Mucosa of rectum (tissue), 2 donors: ENCODE data around the gene SFTPD.
"Not testable (repeated sequence)": the region's sequence is repeated elsewhere in the genome, so short reads cannot be mapped to it uniquely, and the experiment has no call there.

ENCODE experiments used
- H3K27ac ChIP-seq, 2 donors: one replicate each; pipeline ENCODE4 v1.7.0; 2013; ENCODE audit warnings: inconsistent platforms in 2 of 2, low read depth in 2 of 2, low read length in 2 of 2
- H3K27me3 ChIP-seq, 2 donors: one replicate each; pipeline ENCODE4 v1.7.0; 2013; ENCODE audit warnings: low read length in 2 of 2; ENCODE audit not compliant: control insufficient read depth in 2 of 2, insufficient read depth in 2 of 2
- H3K36me3 ChIP-seq, 2 donors: one replicate each; pipeline ENCODE4 v1.7.0; 2013; ENCODE audit warnings: low read length in 2 of 2; ENCODE audit not compliant: control insufficient read depth in 2 of 2, insufficient read depth in 2 of 2
- H3K4me1 ChIP-seq, 2 donors: one replicate each; pipeline ENCODE4 v1.7.0; 2013; ENCODE audit warnings: low read length in 2 of 2, mild to moderate bottlenecking in 1 of 2; ENCODE audit not compliant: control insufficient read depth in 2 of 2, insufficient read depth in 2 of 2
- H3K4me3 ChIP-seq, 2 donors: one replicate each; pipeline ENCODE4 v1.7.0; 2013; ENCODE audit warnings: low read length in 2 of 2
- H3K9ac ChIP-seq, 2 donors: one replicate each; pipeline ENCODE4 v1.7.0; 2013; ENCODE audit warnings: low read length in 2 of 2, low read depth in 1 of 2, mild to moderate bottlenecking in 1 of 2
- H3K9me3 ChIP-seq, 2 donors: one replicate each; pipeline ENCODE4 v1.7.0; 2013; ENCODE audit warnings: low read length in 2 of 2; ENCODE audit not compliant: control insufficient read depth in 2 of 2
- donor health status: healthy.
- donor health status: Normal muscosa, but diverticular disease.

The SFTPD gene

GRCh38 chr10:79926037-79926436 lies 22.9 kb downstream of the SFTPD start:
- H3K4me1 ChIP-seq: no peaks in the 10 kb centered on the region
- no peak overlapping the region for H3K9ac ChIP-seq
- H3K36me3 ChIP-seq: no peaks in the 10 kb centered on the region
- H3K4me3 ChIP-seq: no peak overlapping the region
- no peaks in the 10 kb centered on the region for H3K9me3 ChIP-seq
- H3K27me3 ChIP-seq: peaks cover 3 to 15% of the 10 kb centered on the region in 2 donors
- no peak overlapping the region for H3K27ac ChIP-seq

- H3K4me1 ChIP-seq: no peaks in the 10 kb centered on the region
- no peaks in the 10 kb centered on the region for H3K9me3 ChIP-seq
- H3K9ac ChIP-seq: no peak overlapping the region
- H3K36me3 ChIP-seq: no peaks in the 10 kb centered on the region
- no peak overlapping the region for H3K27ac ChIP-seq
- peaks cover 1 to 12% of the 10 kb centered on the region in 2 donors for H3K27me3 ChIP-seq
- no peak overlapping the region for H3K4me3 ChIP-seq
Observed at GRCh38 chr10:79925614-79926013, 23.3 kb downstream of the SFTPD start.

- no peaks in the 10 kb centered on the region for H3K36me3 ChIP-seq
- no peaks in the 10 kb centered on the region for H3K27me3 ChIP-seq
- H3K4me3 ChIP-seq: no peak overlapping the region
- no peaks in the 10 kb centered on the region for H3K9me3 ChIP-seq
- H3K4me1 ChIP-seq: no peaks in the 10 kb centered on the region
- H3K9ac ChIP-seq: no peak overlapping the region
- no peak overlapping the region for H3K27ac ChIP-seq
Observed at GRCh38 chr10:79923669-79924068, 25.2 kb downstream of the SFTPD start.

- H3K9me3 ChIP-seq: no peaks in the 10 kb centered on the region
- no peaks in the 10 kb centered on the region for H3K36me3 ChIP-seq
- no peak overlapping the region for H3K4me3 ChIP-seq
- no peaks in the 10 kb centered on the region for H3K4me1 ChIP-seq
- no peak overlapping the region for H3K27ac ChIP-seq
- H3K9ac ChIP-seq: no peak overlapping the region
- H3K27me3 ChIP-seq: no peaks in the 10 kb centered on the region
Observed at GRCh38 chr10:79923145-79923544, 25.8 kb downstream of the SFTPD start.

GRCh38 chr10:79922011-79922412 lies 26.9 kb downstream of the SFTPD start:
- not testable (repeated sequence) for H3K4me1 ChIP-seq, H3K27ac ChIP-seq, H3K4me3 ChIP-seq, H3K9ac ChIP-seq, H3K36me3 ChIP-seq, H3K27me3 ChIP-seq, H3K9me3 ChIP-seq

GRCh38 chr10:79915838-79916237 lies 33.1 kb downstream of the SFTPD start:
- not testable (repeated sequence) for H3K9me3 ChIP-seq, H3K36me3 ChIP-seq, H3K27ac ChIP-seq, H3K27me3 ChIP-seq, H3K9ac ChIP-seq, H3K4me1 ChIP-seq, H3K4me3 ChIP-seq

- H3K4me3 ChIP-seq, H3K9me3 ChIP-seq, H3K36me3 ChIP-seq, H3K4me1 ChIP-seq, H3K27ac ChIP-seq, H3K9ac ChIP-seq, H3K27me3 ChIP-seq: not testable (repeated sequence)
Observed at GRCh38 chr10:79914512-79914911, 34.4 kb downstream of the SFTPD start.

GRCh38 chr10:79910836-79911235 lies 38.1 kb downstream of the SFTPD start:
- H3K9me3 ChIP-seq: no peaks in the 10 kb centered on the region
- H3K27ac ChIP-seq: no peak overlapping the region
- H3K36me3 ChIP-seq: no peaks in the 10 kb centered on the region
- H3K9ac ChIP-seq: no peak overlapping the region
- H3K27me3 ChIP-seq: peaks cover 6 to 7% of the 10 kb centered on the region in 2 donors
- H3K4me1 ChIP-seq: no peaks in the 10 kb centered on the region
- no peak overlapping the region for H3K4me3 ChIP-seq

GRCh38 chr10:79910344-79910743 lies 38.6 kb downstream of the SFTPD start:
- no peak overlapping the region for H3K4me3 ChIP-seq
- H3K4me1 ChIP-seq: no peaks in the 10 kb centered on the region
- no peak overlapping the region for H3K9ac ChIP-seq
- no peaks in the 10 kb centered on the region for H3K36me3 ChIP-seq
- no peaks in the 10 kb centered on the region for H3K9me3 ChIP-seq
- H3K27me3 ChIP-seq: peaks cover 6 to 9% of the 10 kb centered on the region in 2 donors
- H3K27ac ChIP-seq: no peak overlapping the region

GRCh38 chr10:79905322-79906314 lies 43.3 kb downstream of the SFTPD start:
- Histone ChIP-seq H3K27ac (peak overlapping the region; percentile 1 to 43), H3K4me3 (peak overlapping the region; percentile 65 to 75), H3K4me1 (peaks cover 0 to 8% of the 10 kb centered on the region in 2 donors), H3K9ac (peak overlapping the region in 1 of 2 donors; percentile 21), H3K36me3 (no peaks in the 10 kb centered on the region), H3K9me3 (no peaks in the 10 kb centered on the region), H3K27me3 (peaks cover 11 to 23% of the 10 kb centered on the region in 2 donors)
